HL-60/S4 treated with phorbol 12-myristate 13-acetate at 8.2 ng/mL for 4 days and 3 days (cell line): Measurements from ENCODE around the gene GDPGP1.

Experiments
- in situ Hi-C: fragments of 300-500 bp; cut with MboI; formaldehyde crosslinking; loops from 2 replicates; pipeline ENCODE4 v1.15.0; 2022; ENCODE audit warnings: low sequenced_read_pairs

Gene GDPGP1

DNA sequence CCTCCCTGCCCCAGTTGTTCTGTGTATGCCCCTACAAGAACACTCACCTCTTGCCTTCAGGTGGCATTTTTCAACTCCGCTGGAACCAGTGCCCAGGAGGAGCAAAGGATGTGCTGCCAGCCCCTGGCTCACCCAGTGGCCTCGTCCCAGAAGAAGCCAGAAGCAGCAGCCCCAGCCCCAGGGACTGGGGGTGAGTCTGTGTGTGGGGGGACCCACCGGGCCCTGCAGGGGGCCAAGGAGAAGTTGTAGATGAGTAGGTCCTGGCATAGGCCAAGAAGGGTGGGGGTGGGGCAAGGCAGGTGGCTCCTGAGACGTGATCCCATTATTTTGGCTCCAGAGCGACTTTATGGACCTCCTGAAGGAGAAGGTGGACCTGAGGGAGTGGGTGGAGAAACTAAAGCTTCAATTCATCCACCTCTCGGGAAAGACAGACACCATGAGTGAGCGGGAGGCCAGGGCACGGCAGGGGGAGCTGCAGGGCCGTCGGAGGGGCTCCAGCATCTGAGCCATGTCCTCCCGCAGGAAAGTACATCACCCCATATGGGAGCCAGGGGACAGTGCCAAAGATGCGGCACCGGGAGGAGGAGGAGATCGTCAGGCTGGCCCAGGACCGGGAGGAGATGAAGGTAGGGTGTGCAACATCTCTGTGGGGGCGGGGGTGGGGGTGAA, 60.7 kb downstream of the GDPGP1 start:
- in situ Hi-C loops = no loop called here

DNA sequence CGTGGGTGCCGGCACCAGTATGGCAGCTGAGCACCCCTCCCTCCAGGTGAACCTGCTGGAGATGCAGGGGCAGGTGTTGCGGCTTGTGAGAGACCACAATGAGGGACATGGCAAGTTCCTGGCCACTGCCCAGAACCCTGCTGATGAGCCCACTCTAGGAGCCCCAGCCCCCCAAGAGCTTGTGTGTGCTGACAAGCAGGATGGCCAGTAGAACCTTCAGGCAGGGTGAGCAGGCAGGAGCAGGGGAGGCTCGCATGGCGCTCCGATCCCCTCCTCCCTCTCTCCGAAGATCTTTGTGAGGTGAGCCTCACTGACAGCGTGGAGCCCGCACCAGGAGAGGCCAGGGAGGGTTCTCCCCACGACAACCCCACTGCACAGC, 61.2 kb downstream of the GDPGP1 start:
- in situ Hi-C loops = no loop called here
